ENCODE data around the gene QDPR.

DNA sequence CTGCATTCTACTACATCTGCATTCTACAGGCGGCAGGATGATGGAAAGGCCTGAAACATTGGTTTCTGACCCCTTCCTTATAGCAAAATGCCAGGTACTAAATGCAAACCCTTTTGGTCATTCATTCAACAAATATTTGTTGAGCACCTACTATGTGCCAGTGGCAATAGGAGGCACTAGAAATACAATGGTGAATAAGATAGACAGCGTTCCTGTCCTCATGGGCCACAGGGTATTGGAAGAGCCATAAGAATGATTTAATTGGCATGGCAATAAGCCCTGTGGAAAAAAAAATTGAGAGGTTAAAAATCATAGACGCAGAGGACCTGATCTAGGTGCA is 47.8 kb upstream of the QDPR start:
- TF ChIP-seq, protein P1, sequence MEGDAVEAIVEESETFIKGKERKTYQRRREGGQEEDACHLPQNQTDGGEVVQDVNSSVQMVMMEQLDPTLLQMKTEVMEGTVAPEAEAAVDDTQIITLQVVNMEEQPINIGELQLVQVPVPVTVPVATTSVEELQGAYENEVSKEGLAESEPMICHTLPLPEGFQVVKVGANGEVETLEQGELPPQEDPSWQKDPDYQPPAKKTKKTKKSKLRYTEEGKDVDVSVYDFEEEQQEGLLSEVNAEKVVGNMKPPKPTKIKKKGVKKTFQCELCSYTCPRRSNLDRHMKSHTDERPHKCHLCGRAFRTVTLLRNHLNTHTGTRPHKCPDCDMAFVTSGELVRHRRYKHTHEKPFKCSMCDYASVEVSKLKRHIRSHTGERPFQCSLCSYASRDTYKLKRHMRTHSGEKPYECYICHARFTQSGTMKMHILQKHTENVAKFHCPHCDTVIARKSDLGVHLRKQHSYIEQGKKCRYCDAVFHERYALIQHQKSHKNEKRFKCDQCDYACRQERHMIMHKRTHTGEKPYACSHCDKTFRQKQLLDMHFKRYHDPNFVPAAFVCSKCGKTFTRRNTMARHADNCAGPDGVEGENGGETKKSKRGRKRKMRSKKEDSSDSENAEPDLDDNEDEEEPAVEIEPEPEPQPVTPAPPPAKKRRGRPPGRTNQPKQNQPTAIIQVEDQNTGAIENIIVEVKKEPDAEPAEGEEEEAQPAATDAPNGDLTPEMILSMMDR (IDR thresholded peaks at IDR 0.05), result no peak
- no peak for TF ChIP-seq EZH2 (IDR thresholded peaks at IDR 0.05; ENCODE audit: borderline replicate concordance, insufficient read depth, low read depth, low read length, poor library complexity, severe bottlenecking)

All from B cell (primary cell).